GM04503 (cell line): Measurements from ENCODE around the gene HOXC12.

Source experiments
- DNase-seq: peaks from one replicate; pipeline ENCODE4 v3.0.0-alpha.2; 2012; ENCODE audit warnings: low read depth

The HOXC12 gene

GRCh38 chr12:54007538-54008259, 53.0 kb downstream of the HOXC12 start:
- DNase-seq, result no peak

- DNase-seq, result no peak
Measured at GRCh38 chr12:54008260-54008552, 53.5 kb downstream of the HOXC12 start.
